Small intestine (tissue), 16 donors: ENCODE data around the gene PCDH12. TPM values are rescaled to one million over a fixed set of nuclear protein-coding genes. Genes with fewer than 3 reads are reported as not detected.

Experiments
- DNase-seq, 2 donors: peaks; one replicate each; pipeline versions ENCODE4 v3.0.0 to v3.0.0-alpha.2; 2013
- FAIRE-seq: peaks from 2 replicates; lab custom pipeline; 2012; peaks lifted over from hg19 to GRCh38; lab: Jason Lieb, UNC
- H3K27ac ChIP-seq, 3 donors: one replicate each; pipeline ENCODE4 v1.5.1; 2013; ENCODE audit warnings: low read length in 2 of 3, mild to moderate bottlenecking in 2 of 3, control low read depth in 1 of 3, inconsistent platforms in 1 of 3, low read depth in 1 of 3, moderate library complexity in 1 of 3
- H3K27me3 ChIP-seq, 3 donors: one replicate each; pipeline ENCODE4 v1.6.1; 2013; ENCODE audit warnings: low read length in 3 of 3, inconsistent platforms in 1 of 3; ENCODE audit not compliant: control insufficient read depth in 3 of 3, insufficient read depth in 3 of 3
- H3K36me3 ChIP-seq, 3 donors: one replicate each; pipeline ENCODE4 v1.6.1; 2013; ENCODE audit warnings: low read length in 3 of 3, inconsistent platforms in 1 of 3, low read depth in 1 of 3, mild to moderate bottlenecking in 1 of 3, moderate library complexity in 1 of 3; ENCODE audit not compliant: control insufficient read depth in 3 of 3, insufficient read depth in 2 of 3
- H3K4me1 ChIP-seq, 3 donors: one replicate each; pipeline ENCODE4 v1.6.1; 2013; ENCODE audit warnings: low read length in 2 of 3, inconsistent platforms in 1 of 3, low read depth in 1 of 3, mild to moderate bottlenecking in 1 of 3, moderate library complexity in 1 of 3; ENCODE audit not compliant: control insufficient read depth in 3 of 3, insufficient read depth in 2 of 3
- H3K4me3 ChIP-seq, 3 donors: one replicate each; pipeline ENCODE4 v1.5.1; 2013; ENCODE audit warnings: low read length in 3 of 3, control low read depth in 1 of 3, inconsistent platforms in 1 of 3, low read depth in 1 of 3, mild to moderate bottlenecking in 1 of 3, moderate library complexity in 1 of 3
- H3K9me3 ChIP-seq, 2 donors: one replicate each; pipeline ENCODE4 v1.6.1; 2013; ENCODE audit warnings: low read depth in 1 of 2, low read length in 1 of 2; ENCODE audit not compliant: control insufficient read depth in 2 of 2, insufficient read depth in 1 of 2
- WGBS, 3 donors: extraction: QIAGEN DNeasy Blood & Tissue Kit; methylation state at CpG; one replicate each; pipeline ENCODE4 v1.1.7; 2013; 5-methylcytosine and 5-hydroxymethylcytosine counted together
- long read RNA-seq, 10 donors: transcript quantifications; one replicate each; lab custom pipeline, GENCODE V29; 2026
- polyA plus RNA-seq, 4 donors: library from polyadenylated mRNA; stranded (reverse) in 3 of 4; unstranded in 1 of 4; fragments of 200-250 nt in 3 of 4; fragments of 120-200 nt in 1 of 4; gene quantifications; one replicate each; pipeline versions ENCODE4 v1.2.1 to v1.2.3, GENCODE V29; 2013
- donor health status: healthy with polysubstance abuse.
- donor health status: control.
- donor health status: control.
- donor health status: Bipolar disorder and iron deficiency.
- donor health status: healthy.

Gene PCDH12
- 1 to 10 TPM in 2 of 4 donors, under 1 TPM in 1, not detected in 1; under 0.01 to 5.1 (median 2.6) TPM for polyA plus RNA-seq
- long read RNA-seq, donor 1, full-length matches to known transcripts: 1 of 1 reads
- long read RNA-seq, donor 1, partial matches to known transcripts: 0 of 1 reads
- long read RNA-seq, donor 1, other reads (novel, unspliced or antisense): 0 of 1 reads
- long read RNA-seq, donor 2: 0 reads
- long read RNA-seq, donor 3, full-length matches to known transcripts: 1 of 1 reads
- long read RNA-seq, donor 3, partial matches to known transcripts: 0 of 1 reads
- long read RNA-seq, donor 3, other reads (novel, unspliced or antisense): 0 of 1 reads
- long read RNA-seq, donor 4: 0 reads
- long read RNA-seq, donor 5: 0 reads
- long read RNA-seq, donor 6, full-length matches to known transcripts: 5 of 13 reads
- long read RNA-seq, donor 6, partial matches to known transcripts: 8 of 13 reads
- long read RNA-seq, donor 6, other reads (novel, unspliced or antisense): 0 of 13 reads
- long read RNA-seq, donor 7, full-length matches to known transcripts: 13 of 13 reads
- long read RNA-seq, donor 7, partial matches to known transcripts: 0 of 13 reads
- long read RNA-seq, donor 7, other reads (novel, unspliced or antisense): 0 of 13 reads
- long read RNA-seq, donor 8: 0 reads
- long read RNA-seq, donor 9: 0 reads
- long read RNA-seq, donor 10, full-length matches to known transcripts: 2 of 2 reads
- long read RNA-seq, donor 10, partial matches to known transcripts: 0 of 2 reads
- long read RNA-seq, donor 10, other reads (novel, unspliced or antisense): 0 of 2 reads

DNA sequence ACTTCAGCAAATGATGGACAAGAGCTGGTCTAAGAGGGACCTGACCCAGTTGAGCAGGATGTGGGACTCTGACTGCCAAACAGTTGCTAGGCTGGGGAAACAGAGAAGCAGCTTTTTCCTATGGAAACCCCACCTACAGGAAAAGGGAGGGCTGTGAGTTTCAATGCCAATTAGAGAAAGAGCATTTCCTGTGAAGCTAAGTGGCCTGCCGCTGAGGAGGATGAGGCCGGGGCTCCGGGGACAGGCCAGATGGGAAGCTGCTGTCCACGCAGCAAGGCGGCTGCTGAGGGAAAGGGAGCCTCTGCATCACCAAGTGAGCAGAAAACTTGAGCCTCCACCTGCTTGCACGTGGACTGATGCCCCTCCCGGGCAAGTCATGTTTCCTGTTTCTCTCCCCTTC lies at the start of gene PCDH12:
Gene PCDH12, minus strand, starts transcription at position 90 of the 400 bp plus-strand sequence. CDS start 351 bp downstream, outside the sequence.
- peak within 1 kb of the TSS in 2 of 3 donors; percentile 54 to 83 for H3K27ac ChIP-seq
- WGBS, 3 donors: 30 to 62% (median 49%) methylated on average over 7 of the region's 7 CpGs
- peak within 1 kb of the TSS in 1 of 3 donors; percentile 11 for H3K4me3 ChIP-seq
- H3K36me3 ChIP-seq: peaks cover 0 to 10% (median 0%) of the 10 kb centered on the region in 3 donors
- no peaks in the 10 kb centered on the region for H3K9me3 ChIP-seq
- peak in 1 of 2 donors; percentile 45 for DNase-seq
- H3K27me3 ChIP-seq: no peaks in the 10 kb centered on the region
- peaks cover 0 to 14% (median 6%) of the 10 kb centered on the region in 3 donors for H3K4me1 ChIP-seq
- FAIRE-seq: no peak

GRCh38 chr5:142007237-142007544 lies 49.2 kb upstream of the PCDH12 start:
- H3K4me1 ChIP-seq: peaks cover 0 to 11% (median 5%) of the 10 kb centered on the region in 3 donors
- no peak overlapping the region for H3K4me3 ChIP-seq
- DNase-seq (no peak), FAIRE-seq (no peak)
- no peaks in the 10 kb centered on the region for H3K27me3 ChIP-seq
- WGBS, 3 donors: 81 to 96% (median 85%) methylated on average over 1 of the region's 1 CpG
- no peak overlapping the region for H3K27ac ChIP-seq
- peaks cover 10 to 67% (median 11%) of the 10 kb centered on the region in 3 donors for H3K36me3 ChIP-seq
- H3K9me3 ChIP-seq: no peaks in the 10 kb centered on the region

DNA sequence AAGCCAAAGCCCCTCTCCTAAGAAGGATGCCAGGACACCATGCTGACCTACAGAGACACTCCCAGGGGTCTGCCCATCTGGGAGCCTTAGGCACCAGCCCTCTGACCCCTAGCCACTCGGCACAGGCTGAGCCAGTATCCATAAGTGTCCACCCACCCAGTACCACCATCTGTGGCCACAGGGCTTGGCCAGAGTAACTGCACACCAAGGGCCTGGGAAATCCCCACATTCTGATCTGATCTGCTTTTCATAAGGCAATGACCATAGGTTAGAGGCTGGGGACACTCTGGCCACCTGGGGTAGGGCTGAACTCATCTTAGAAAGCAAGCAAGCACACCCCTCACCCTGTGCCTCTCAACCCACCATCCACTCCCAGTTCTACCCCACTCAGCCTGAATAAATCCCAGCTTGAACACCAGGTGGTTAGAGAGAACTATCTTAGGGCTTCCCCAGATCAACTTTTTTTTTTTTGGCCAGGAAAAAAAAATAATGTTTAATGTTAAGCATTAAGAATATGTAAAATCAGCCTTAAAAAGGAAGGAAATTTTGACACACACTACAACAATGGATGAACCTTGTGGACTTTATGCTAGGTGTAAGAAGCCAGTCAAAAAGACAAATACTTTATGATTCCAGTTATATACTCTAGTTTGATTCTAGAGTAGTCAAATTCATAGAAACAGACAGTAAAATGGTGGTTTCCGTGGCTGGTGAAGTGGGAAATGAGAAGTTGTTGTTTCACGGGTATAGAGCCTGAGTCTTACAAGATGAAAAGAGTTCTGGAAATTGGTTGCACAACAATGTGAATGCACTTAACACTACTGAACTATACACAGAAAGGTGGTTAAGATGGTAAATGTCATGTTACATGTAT lies 48.6 kb upstream of the PCDH12 start:
- 74 to 89% (median 78%) methylated on average over 3 of the region's 3 CpGs for WGBS, 3 donors

DNA sequence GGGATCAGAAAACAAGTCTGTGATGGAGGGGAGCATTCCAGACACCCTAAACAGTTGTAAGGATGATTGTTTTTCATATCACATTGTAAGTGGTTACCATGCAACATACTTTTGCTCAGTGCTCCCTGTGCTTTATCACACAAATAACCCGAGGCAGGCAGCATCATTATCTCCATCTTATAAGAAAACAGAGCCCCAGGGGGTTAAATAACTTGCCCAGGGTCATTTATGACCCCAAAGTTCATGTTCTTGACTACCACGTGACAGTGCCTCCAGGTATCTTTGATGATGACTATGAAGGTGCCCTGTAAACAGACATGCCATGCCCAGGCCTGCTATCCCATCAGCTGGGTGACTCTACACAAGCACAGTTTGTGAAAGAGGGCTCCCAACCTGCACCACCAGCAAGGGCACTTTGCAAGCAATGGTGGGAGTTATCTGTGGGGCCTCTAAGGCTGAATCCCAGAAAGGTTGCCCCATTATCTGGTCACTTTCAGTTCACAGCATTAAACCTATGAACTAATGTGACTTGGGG lies 45.3 kb upstream of the PCDH12 start:
- 27 to 55% (median 47%) methylated on average over 2 of the region's 2 CpGs for WGBS, 3 donors
- H3K9me3 ChIP-seq: no peaks in the 10 kb centered on the region
- peaks cover 10 to 55% (median 16%) of the 10 kb centered on the region in 3 donors for H3K36me3 ChIP-seq
- no peaks in the 10 kb centered on the region for H3K27me3 ChIP-seq
- H3K4me3 ChIP-seq: no peak overlapping the region
- no peak for DNase-seq
- H3K4me1 ChIP-seq: peaks cover 0 to 6% (median 0%) of the 10 kb centered on the region in 3 donors
- no peak overlapping the region for H3K27ac ChIP-seq
- no peak for FAIRE-seq

More for the DNA sequence above, 48.6 kb upstream of the PCDH12 start:
- no peak for FAIRE-seq
- Histone ChIP-seq H3K27ac (no peak overlapping the region), H3K27me3 (no peaks in the 10 kb centered on the region), H3K4me3 (no peak overlapping the region), H3K4me1 (peaks cover 0 to 6% (median 0%) of the 10 kb centered on the region in 3 donors), H3K9me3 (no peaks in the 10 kb centered on the region), H3K36me3 (peaks cover 10 to 62% (median 11%) of the 10 kb centered on the region in 3 donors)
- no peak for DNase-seq

DNA sequence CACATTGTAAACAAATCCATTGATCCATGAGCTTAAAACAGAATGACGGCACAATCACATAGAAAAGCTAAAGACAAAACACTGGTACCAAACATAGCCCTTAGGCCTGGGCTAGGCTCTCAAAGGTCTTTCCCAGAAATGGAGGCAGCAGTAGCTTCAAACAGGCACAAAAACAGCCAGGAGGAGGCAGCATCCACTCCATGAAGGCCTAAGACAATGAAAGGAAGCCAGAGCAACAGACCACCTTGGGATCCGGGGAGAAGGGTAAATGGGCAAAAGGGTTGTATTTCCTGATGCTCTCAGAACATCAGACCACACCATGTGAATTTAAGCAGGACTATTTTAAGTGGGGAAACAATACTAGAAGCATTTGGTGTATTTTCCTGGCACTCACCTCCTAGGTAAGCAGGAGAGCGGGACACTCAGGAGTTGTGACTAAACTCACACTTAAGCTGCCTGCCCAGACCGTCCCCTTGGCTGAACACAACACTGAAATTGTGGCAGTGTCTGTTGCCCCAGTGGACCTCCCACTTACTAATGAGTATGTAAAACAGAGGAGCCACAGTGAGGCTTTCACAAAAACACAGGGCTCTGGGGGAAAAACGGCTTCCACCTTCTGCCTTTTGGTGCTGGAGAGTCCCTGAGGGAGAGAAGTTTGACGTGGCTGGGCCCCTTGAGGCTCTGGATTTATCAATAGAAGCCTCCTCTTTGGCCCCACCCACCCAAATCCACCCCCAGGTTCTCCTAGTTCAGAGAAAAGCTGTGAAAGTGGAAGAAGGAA lies 42.9 kb upstream of the PCDH12 start:
- DNase-seq (no peak), FAIRE-seq (no peak)
- WGBS, 3 donors: 73 to 81% (median 77%) methylated on average over 6 of the region's 6 CpGs
- Histone ChIP-seq H3K4me3 (no peak overlapping the region), H3K27me3 (no peaks in the 10 kb centered on the region), H3K9me3 (no peaks in the 10 kb centered on the region), H3K27ac (no peak overlapping the region), H3K4me1 (peaks cover 0 to 15% (median 0%) of the 10 kb centered on the region in 3 donors), H3K36me3 (peaks cover 10 to 37% (median 14%) of the 10 kb centered on the region in 3 donors)

GRCh38 chr5:142000173-142000572 lies 42.2 kb upstream of the PCDH12 start:
- Histone ChIP-seq H3K4me1 (peaks cover 0 to 17% (median 0%) of the 10 kb centered on the region in 3 donors), H3K4me3 (no peak overlapping the region), H3K27ac (no peak overlapping the region), H3K27me3 (no peaks in the 10 kb centered on the region), H3K36me3 (peaks cover 10 to 30% (median 10%) of the 10 kb centered on the region in 3 donors), H3K9me3 (no peaks in the 10 kb centered on the region)
- 24 to 51% (median 25%) methylated on average over 1 of the region's 1 CpG for WGBS, 3 donors
- FAIRE-seq (no peak), DNase-seq (no peak)

DNA sequence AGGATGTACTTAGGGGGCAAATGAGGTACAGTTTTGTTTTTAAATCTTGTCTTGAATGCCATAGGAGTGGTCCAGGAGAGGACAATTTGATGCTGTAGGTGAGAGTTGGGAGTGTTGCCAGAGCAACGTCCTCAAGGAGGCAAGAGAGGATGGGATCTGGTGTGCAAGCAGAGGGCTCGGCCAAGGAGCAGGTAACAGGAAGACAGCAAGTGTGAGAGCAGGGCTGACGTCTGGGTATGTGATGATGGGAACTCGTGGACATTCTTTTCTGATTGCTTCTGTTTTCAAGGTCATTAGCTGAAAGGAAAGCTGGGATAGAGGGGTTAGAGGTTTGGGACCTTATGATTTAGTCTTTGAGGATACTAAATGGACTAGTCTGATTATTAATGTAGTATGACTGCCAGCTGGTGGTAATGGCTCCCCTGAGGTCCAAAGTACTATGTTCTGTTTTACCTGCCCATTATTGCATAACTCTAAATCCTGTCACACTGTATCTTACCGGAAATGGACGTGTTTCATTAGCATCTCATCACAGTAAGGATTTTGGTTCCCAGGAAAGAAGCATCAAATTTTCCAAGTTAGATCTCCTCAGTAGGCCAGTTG lies 39.5 kb upstream of the PCDH12 start:
- H3K36me3 ChIP-seq: peaks cover 2 to 24% (median 14%) of the 10 kb centered on the region in 3 donors
- H3K27ac ChIP-seq: peak overlapping the region; percentile 27 to 78 (median 75)
- H3K4me3 ChIP-seq: no peak overlapping the region
- peaks cover 0 to 34% (median 0%) of the 10 kb centered on the region in 3 donors for H3K4me1 ChIP-seq
- no peak for FAIRE-seq
- no peaks in the 10 kb centered on the region for H3K9me3 ChIP-seq
- no peaks in the 10 kb centered on the region for H3K27me3 ChIP-seq
- WGBS, 3 donors: 19 to 44% (median 42%) methylated on average over 6 of the region's 6 CpGs
- peak; percentile 74 to 79 for DNase-seq
